MM.1S (cell line): ENCODE measurements around the gene PRM2.
A peak's percentile ranks its signal among the peaks of the same experiment; 100 is the strongest.

Source experiments
- DNase-seq: peaks from one replicate; pipeline ENCODE4 v3.0.0-alpha.2; 2015
- H2AFZ ChIP-seq: fragments of 300-600 bp; sonication (generic); 2 replicates; pipeline ENCODE4 v1.6.0; 2016; ENCODE audit warnings: antibody characterized with exemption, low read length
- H3F3A ChIP-seq: fragments of 300-600 bp; sonication (generic); 2 replicates; pipeline ENCODE4 v1.6.1; 2016; ENCODE audit warnings: mild to moderate bottlenecking, antibody characterized with exemption, low read length, moderate library complexity, mixed read lengths; ENCODE audit not compliant: insufficient read depth
- H3K27ac ChIP-seq: fragments of 300-600 bp; sonication (generic); 2 replicates; pipeline ENCODE4 v1.5.1; 2016; ENCODE audit warnings: mild to moderate bottlenecking, low read length
- H3K27me3 ChIP-seq: fragments of 300-600 bp; sonication (generic); replicated peaks from 2 replicates; pipeline ENCODE4 v1.6.0; 2016; ENCODE audit warnings: low read length; ENCODE audit not compliant: insufficient read depth
- H3K36me3 ChIP-seq: fragments of 300-600 bp; sonication (generic); replicated peaks from 2 replicates; pipeline ENCODE4 v1.6.1; 2016; ENCODE audit warnings: mild to moderate bottlenecking, low read length, mixed read lengths; ENCODE audit not compliant: insufficient read depth
- H3K4me1 ChIP-seq: fragments of 300-600 bp; sonication (generic); 2 replicates; pipeline ENCODE4 v1.6.1; 2016; ENCODE audit warnings: low read length, mixed read lengths
- H3K4me2 ChIP-seq: fragments of 300-600 bp; sonication (generic); 2 replicates; pipeline ENCODE4 v1.6.0; 2016; ENCODE audit warnings: low read depth, low read length
- H3K4me3 ChIP-seq: fragments of 300-600 bp; sonication (generic); 2 replicates; pipeline ENCODE4 v1.5.1; 2016; ENCODE audit warnings: low read length, mixed read lengths
- H3K79me2 ChIP-seq: fragments of 300-600 bp; sonication (generic); 2 replicates; pipeline ENCODE4 v1.6.1; 2016; ENCODE audit warnings: mixed run types, low read length, mixed read lengths
- H3K9ac ChIP-seq: fragments of 300-600 bp; sonication (generic); 2 replicates; pipeline ENCODE4 v1.6.1; 2016; ENCODE audit warnings: low read length, mixed read lengths
- H3K9me2 ChIP-seq: fragments of 300-600 bp; sonication (generic); replicated peaks from 2 replicates; pipeline ENCODE4 v1.6.1; 2016; ENCODE audit warnings: mild to moderate bottlenecking, low read length, mixed read lengths; ENCODE audit not compliant: insufficient read depth
- H3K9me3 ChIP-seq: fragments of 300-600 bp; sonication (generic); replicated peaks from 2 replicates; pipeline ENCODE4 v1.6.1; 2016; ENCODE audit warnings: mild to moderate bottlenecking, low read length, mixed read lengths; ENCODE audit not compliant: insufficient read depth
- H4K20me1 ChIP-seq: fragments of 300-600 bp; sonication (generic); 2 replicates; pipeline ENCODE4 v1.6.1; 2016; ENCODE audit warnings: mild to moderate bottlenecking, low read length, moderate library complexity, mixed read lengths; ENCODE audit not compliant: insufficient read depth
- EZH2 ChIP-seq: fragments of 300-600 bp; sonication (generic); optimal IDR thresholded peaks from 2 replicates; pipeline ENCODE3; 2017; ENCODE audit warnings: low read depth, mild to moderate bottlenecking, antibody characterized with exemption, low read length, mixed read lengths
- EZH2phosphoT487 ChIP-seq: fragments of 300-600 bp; sonication (generic); IDR thresholded peaks from 2 replicates; pipeline ENCODE4 v1.6.1; 2018; ENCODE audit warnings: antibody characterized with exemption, low read length
- TF ChIP-seq, protein P1 (sequence below): fragments of 300-600 bp; sonication (generic); IDR thresholded peaks from 2 replicates; pipeline ENCODE4 v1.5.1; 2016; ENCODE audit warnings: antibody characterized with exemption, low read length, mixed read lengths

The PRM2 gene

DNA sequence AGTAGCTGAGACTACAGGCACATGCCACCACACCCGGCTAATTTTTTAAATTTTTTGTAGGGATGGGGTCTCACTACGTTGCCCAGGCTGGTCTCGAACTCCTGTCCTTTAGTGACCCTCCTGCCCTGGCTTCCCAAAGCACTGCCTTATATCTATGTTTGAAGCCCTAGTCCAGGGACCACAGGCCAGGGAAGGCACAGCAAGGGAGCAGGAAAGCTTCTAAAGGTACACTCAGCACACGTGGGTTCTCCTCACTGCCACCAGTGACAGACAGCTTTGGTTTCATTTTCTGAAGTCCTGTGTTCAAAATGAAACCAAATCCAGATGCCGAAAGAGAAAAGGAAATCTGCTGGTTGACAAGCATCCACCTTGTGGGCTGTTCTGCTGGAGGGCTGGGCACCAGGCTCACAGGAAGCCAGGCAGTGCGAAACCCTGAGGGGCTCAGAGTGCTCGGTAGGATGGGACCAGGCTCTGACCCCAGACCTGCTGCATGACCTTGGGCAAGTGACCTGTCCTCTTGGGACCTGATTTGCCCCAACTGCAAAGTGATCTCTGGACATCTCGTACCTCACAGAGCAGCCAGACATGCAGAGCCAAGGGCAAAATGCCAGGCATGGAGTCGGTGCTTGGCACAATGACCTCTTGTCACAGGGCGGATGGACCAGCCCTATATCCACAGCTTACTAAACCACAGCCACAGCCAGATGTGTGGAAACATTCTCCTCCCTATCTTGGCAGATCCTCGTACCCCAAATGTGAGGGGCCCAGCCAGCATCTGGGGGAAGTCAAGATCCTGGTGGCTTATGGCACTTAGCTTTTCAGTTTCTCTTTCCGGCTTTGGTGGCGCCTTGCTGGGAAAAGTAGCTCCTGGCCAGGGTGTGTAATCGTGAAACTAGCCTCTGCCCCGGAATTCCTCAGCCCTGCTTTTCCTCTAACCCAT lies 17.5 kb downstream of the PRM2 start:
- TF ChIP-seq EZH2 (no peak), EZH2phosphoT487 (no peak)
- TF ChIP-seq, protein P1, sequence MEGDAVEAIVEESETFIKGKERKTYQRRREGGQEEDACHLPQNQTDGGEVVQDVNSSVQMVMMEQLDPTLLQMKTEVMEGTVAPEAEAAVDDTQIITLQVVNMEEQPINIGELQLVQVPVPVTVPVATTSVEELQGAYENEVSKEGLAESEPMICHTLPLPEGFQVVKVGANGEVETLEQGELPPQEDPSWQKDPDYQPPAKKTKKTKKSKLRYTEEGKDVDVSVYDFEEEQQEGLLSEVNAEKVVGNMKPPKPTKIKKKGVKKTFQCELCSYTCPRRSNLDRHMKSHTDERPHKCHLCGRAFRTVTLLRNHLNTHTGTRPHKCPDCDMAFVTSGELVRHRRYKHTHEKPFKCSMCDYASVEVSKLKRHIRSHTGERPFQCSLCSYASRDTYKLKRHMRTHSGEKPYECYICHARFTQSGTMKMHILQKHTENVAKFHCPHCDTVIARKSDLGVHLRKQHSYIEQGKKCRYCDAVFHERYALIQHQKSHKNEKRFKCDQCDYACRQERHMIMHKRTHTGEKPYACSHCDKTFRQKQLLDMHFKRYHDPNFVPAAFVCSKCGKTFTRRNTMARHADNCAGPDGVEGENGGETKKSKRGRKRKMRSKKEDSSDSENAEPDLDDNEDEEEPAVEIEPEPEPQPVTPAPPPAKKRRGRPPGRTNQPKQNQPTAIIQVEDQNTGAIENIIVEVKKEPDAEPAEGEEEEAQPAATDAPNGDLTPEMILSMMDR = no peak
- H3K36me3 ChIP-seq = no peaks in the 10 kb centered on the region
- peak overlapping the region; percentile 35 for H3K4me3 ChIP-seq
- peak overlapping the region; percentile 35; the same call in 1 of the 2 replicates for H3K9ac ChIP-seq
- H3F3A ChIP-seq = peaks cover 34% of the 10 kb centered on the region
- H3K27me3 ChIP-seq = no peaks in the 10 kb centered on the region
- H3K9me2 ChIP-seq = no peaks in the 10 kb centered on the region
- DNase-seq = peak; percentile 96
- peak overlapping the region; percentile 69 for H3K4me2 ChIP-seq
- H3K79me2 ChIP-seq = peaks cover 4% of the 10 kb centered on the region
- peaks cover 22% of the 10 kb centered on the region for H3K4me1 ChIP-seq
- H3K27ac ChIP-seq = peak overlapping the region; percentile 63; the same call in 1 of the 2 replicates
- no peaks in the 10 kb centered on the region for H4K20me1 ChIP-seq
- H3K9me3 ChIP-seq = no peaks in the 10 kb centered on the region
- H2AFZ ChIP-seq = peak overlapping the region; percentile 18; the same call in 1 of the 2 replicates

DNA sequence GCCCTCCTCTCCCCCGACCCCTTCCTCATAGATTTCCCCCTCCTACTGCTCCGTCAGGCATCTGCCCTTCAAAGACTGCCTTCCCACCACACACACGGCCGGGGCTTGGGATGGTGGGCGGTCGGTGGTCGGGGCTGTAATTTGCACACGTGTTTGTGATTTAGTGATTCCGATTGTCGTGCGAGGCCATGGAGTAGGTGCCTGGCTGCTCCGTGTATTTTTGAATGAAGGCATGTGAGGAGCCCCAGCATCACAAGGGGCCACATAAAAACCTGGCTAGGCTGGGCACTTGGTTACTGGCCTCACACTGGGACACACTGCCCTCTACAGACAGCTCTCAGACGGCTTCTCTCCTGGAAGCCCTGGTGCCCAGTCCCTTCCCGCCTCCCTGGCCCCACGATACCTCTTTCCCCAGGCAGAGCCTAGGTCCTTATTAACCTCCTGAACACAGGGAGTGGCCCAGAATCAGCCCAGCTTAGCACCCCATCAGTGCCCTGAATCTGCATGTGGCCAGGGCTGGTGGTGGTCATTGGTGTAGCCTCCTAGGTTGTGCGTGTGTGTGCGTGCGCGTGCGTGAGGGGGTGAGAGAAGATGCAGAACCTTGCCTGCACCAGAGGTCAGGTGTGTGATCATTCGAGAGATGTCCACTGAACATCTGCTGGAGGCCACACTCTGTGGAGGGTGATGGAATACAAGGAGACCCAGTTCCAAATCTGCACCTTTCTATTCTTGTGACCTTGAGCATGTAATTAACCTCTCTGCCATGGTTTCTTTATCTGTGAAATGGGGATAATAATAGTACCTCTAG lies 18.9 kb downstream of the PRM2 start:
- Histone ChIP-seq H3K36me3 (no peaks in the 10 kb centered on the region), H4K20me1 (no peaks in the 10 kb centered on the region), H3K4me1 (peaks cover 22% of the 10 kb centered on the region), H3K79me2 (peaks cover 4% of the 10 kb centered on the region), H3K9me3 (no peaks in the 10 kb centered on the region), H3K9ac (peak overlapping the region; percentile 95), H3F3A (peaks cover 34% of the 10 kb centered on the region), H2AFZ (peak overlapping the region; percentile 66; the same call in 1 of the 2 replicates), H3K9me2 (no peaks in the 10 kb centered on the region), H3K27me3 (no peaks in the 10 kb centered on the region), H3K4me2 (peak overlapping the region; percentile 99), H3K27ac (peak overlapping the region; percentile 90; the same call in 1 of the 2 replicates), H3K4me3 (peak overlapping the region; percentile 87)
- peak; percentile 68 for DNase-seq
- TF ChIP-seq, protein P1 = peak; percentile 69
- TF ChIP-seq EZH2 (no peak), EZH2phosphoT487 (no peak)

DNA sequence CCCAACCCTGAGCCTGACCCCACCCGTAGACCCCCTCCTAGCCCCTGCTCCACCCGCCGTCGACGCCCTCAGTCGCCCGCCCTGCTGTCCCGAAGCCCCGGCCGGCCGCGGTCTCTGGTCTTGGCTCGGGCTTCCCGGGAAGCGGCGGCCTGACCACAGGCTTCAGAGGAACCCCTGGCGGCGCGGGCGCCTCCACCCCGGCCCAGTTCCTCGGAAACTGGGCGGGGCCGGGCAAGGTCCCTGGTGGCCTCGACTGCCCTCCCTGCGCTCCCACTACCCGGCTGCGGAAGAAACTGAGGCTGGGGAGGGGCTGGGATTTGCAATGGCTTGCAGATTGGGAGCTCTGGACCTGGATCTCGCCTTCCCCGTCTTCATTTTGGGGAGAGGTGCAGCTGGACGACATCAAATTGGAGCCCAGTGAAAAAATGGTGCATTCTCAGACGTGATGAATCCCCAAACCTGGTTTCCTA lies 19.6 kb downstream of the PRM2 start:
- no peaks in the 10 kb centered on the region for H3K36me3 ChIP-seq
- H3F3A ChIP-seq = peaks cover 34% of the 10 kb centered on the region
- H3K4me3 ChIP-seq = peak overlapping the region; percentile 87
- H3K9me2 ChIP-seq = no peaks in the 10 kb centered on the region
- H3K4me2 ChIP-seq = peak overlapping the region; percentile 99
- no peak for DNase-seq
- no peaks in the 10 kb centered on the region for H3K27me3 ChIP-seq
- H3K4me1 ChIP-seq = peaks cover 22% of the 10 kb centered on the region
- peak overlapping the region; percentile 95 for H3K9ac ChIP-seq
- no peaks in the 10 kb centered on the region for H4K20me1 ChIP-seq
- H2AFZ ChIP-seq = peak overlapping the region; percentile 42
- peaks cover 4% of the 10 kb centered on the region for H3K79me2 ChIP-seq
- peak overlapping the region; percentile 90 for H3K27ac ChIP-seq
- no peak for TF ChIP-seq EZH2phosphoT487
- TF ChIP-seq EZH2 = no peak
- TF ChIP-seq, protein P1 = no peak
- no peaks in the 10 kb centered on the region for H3K9me3 ChIP-seq
